ENCODE data around the gene TM9SF1. TPM values are rescaled to one million over a fixed set of nuclear protein-coding genes. Genes with fewer than 3 reads are reported as not detected.

TM9SF1 gene
- total and polyA plus RNA-seq, 2 of the 13 experiments (the other 11 are each of a cell fraction or from before 2014, with no cell fraction given): 83.2 to 110 TPM

GRCh38 chr14:24156840-24157239 lies 38.4 kb downstream of the TM9SF1 start (continued):
- TF ChIP-seq ZNF788 (CRISPR knock-in tag; IDR thresholded peaks at IDR 0.05; ENCODE audit: borderline replicate concordance) (no peak), SALL2 (CRISPR knock-in tag; IDR thresholded peaks at IDR 0.05) (no peak)

GRCh38 chr14:24155100-24155499 lies 40.1 kb downstream of the TM9SF1 start:
- H3K36me3 ChIP-seq (replicated peaks in 1 of 2; ENCODE audit: control insufficient read depth in 1 of 2, insufficient read depth in 2 of 2, low read length in 2 of 2): peaks cover 61 to 72% of the 10 kb centered on the region in 2 experiments
- no TSS peak for BruUV-seq (replicated peaks)
- POLR2A ChIA-PET: interaction anchor here (0.9 to 11.8 kb wide), 4 partner anchors 6 to 116 kb away, joined by 3 to 233 read pairs (median 108); partner anchors contain the start of genes CHMP4A, EMC9, PSME1 and PSME2
- peaks cover 4% of the 10 kb centered on the region; the same call in 1 of the 2 replicates for H3K4me1 ChIP-seq (ENCODE audit: insufficient read depth, low read length)
- no peak overlapping the region for H3K4me3 ChIP-seq (replicated peaks in 1 of 3; ENCODE audit: insufficient read depth in 1 of 3, low read depth in 2 of 3, low read length in 3 of 3)
- FAIRE-seq (no peak), DNase-seq (ENCODE audit: low spot score) (no peak), ATAC-seq (no peak)
- H3K4me2 ChIP-seq (ENCODE audit: low read depth, low read length): no peak overlapping the region
- no peak overlapping the region for H3K9ac ChIP-seq (ENCODE audit: insufficient read depth, low read depth, low read length)
- in situ Hi-C loops (cut with HindIII; ENCODE audit: extremely low pct_ligation_motif_present, low pct_unique_long_range_greater_than_20kb) (no loop called here), intact Hi-C loops (cut with micrococcal nuclease; ENCODE audit: unreplicated experiment) (no loop called here)
- no peaks in the 10 kb centered on the region; the same call in 1 of the 2 replicates for H4K20me1 ChIP-seq (ENCODE audit: insufficient read depth, low read length)
- WGBS (ENCODE audit: low lambda C conversion rate): 98% methylated on average over 10 of the region's 10 CpGs
- CTCF ChIA-PET (ENCODE audit: low intra/inter-chr PET ratio, low total read pairs): no interaction called here
- H3K9me3 ChIP-seq (ENCODE audit: low read length): no peaks in the 10 kb centered on the region
- no peak overlapping the region for H2AFZ ChIP-seq (ENCODE audit: low read length)
- H3K79me2 ChIP-seq (ENCODE audit: insufficient read depth, low read length): no peaks in the 10 kb centered on the region
- no peak for TF ChIP-seq ZFP1 (CRISPR knock-in tag; IDR thresholded peaks at IDR 0.05)
- no peak for TF ChIP-seq ZNF740 (CRISPR knock-in tag; IDR thresholded peaks at IDR 0.05)
- 0 out of 2 replicates have a peak, but pooled peaks have one; percentile 48 for TF ChIP-seq TRAFD1 (CRISPR knock-in tag; IDR thresholded peaks at IDR 0.05; ENCODE audit: borderline replicate concordance)
- 0 out of 2 replicates have a peak, but pooled peaks have one; percentile 34 for TF ChIP-seq ZNF343 (CRISPR knock-in tag; IDR thresholded peaks at IDR 0.05)
- TF ChIP-seq ZNF230 (CRISPR knock-in tag; IDR thresholded peaks at IDR 0.05): peak; percentile 59; the same call in 1 of the 2 replicates
- TF ChIP-seq MXD3 (CRISPR knock-in tag; IDR thresholded peaks at IDR 0.05): 0 out of 2 replicates have a peak, but pooled peaks have one; percentile 22
- TF ChIP-seq ATF7 (IDR thresholded peaks at IDR 0.05): no peak
- 0 out of 2 replicates have a peak, but pooled peaks have one; percentile 60 for TF ChIP-seq ATF7 (CRISPR knock-in tag; IDR thresholded peaks at IDR 0.05)
- TF ChIP-seq NRL (CRISPR knock-in tag; IDR thresholded peaks at IDR 0.05; ENCODE audit: borderline replicate concordance): peak; percentile 36; the same call in 1 of the 2 replicates
- TF ChIP-seq ZNF512 (CRISPR knock-in tag; IDR thresholded peaks at IDR 0.05): 0 out of 2 replicates have a peak, but pooled peaks have one; percentile 18
- no peak for TF ChIP-seq FOSL2 (CRISPR knock-in tag; IDR thresholded peaks at IDR 0.05)
- peak; percentile 46; the same call in 1 of the 2 replicates for TF ChIP-seq ZBTB38 (CRISPR knock-in tag; IDR thresholded peaks at IDR 0.05)
- TF ChIP-seq IRF9 (CRISPR knock-in tag; IDR thresholded peaks at IDR 0.05; ENCODE audit: borderline replicate concordance): peak; percentile 82; the same call in 1 of the 2 replicates
- H3K27ac ChIP-seq (ENCODE audit: extremely low read length, insufficient read depth, low read length): no peak overlapping the region
- no peaks in the 10 kb centered on the region for H3K27me3 ChIP-seq (ENCODE audit: control insufficient read depth in 1 of 2, insufficient read depth in 2 of 2, low read length in 2 of 2)
